Superior temporal gyrus (tissue), 1 donor: ENCODE results near the gene PLPP4.

ENCODE experiments used
- DNase-seq: peaks from one replicate; pipeline ENCODE4 v3.0.0-alpha.2; 2016; ENCODE audit errors: extremely low spot score

PLPP4 gene

GRCh38 chr10:120517196-120517595, 60.2 kb downstream of the PLPP4 start:
- DNase-seq: no peak

GRCh38 chr10:120517881-120518484, 61.0 kb downstream of the PLPP4 start:
- no peak for DNase-seq

GRCh38 chr10:120521880-120522279, 64.9 kb downstream of the PLPP4 start:
- no peak for DNase-seq

- no peak for DNase-seq
Observed at GRCh38 chr10:120527691-120528090, 70.7 kb downstream of the PLPP4 start.

GRCh38 chr10:120530699-120531098, 73.7 kb downstream of the PLPP4 start:
- DNase-seq: no peak

GRCh38 chr10:120538091-120538490, 81.1 kb downstream of the PLPP4 start:
- no peak for DNase-seq

GRCh38 chr10:120539076-120539475, 82.0 kb downstream of the PLPP4 start:
- no peak for DNase-seq

GRCh38 chr10:120540486-120540885, 83.5 kb downstream of the PLPP4 start:
- DNase-seq: no peak

GRCh38 chr10:120541984-120542383, 85.0 kb downstream of the PLPP4 start:
- DNase-seq: no peak

GRCh38 chr10:120542591-120542990, 85.6 kb downstream of the PLPP4 start:
- DNase-seq: no peak

- no peak for DNase-seq
Observed at GRCh38 chr10:120543291-120543690, 86.3 kb downstream of the PLPP4 start.

- no peak for DNase-seq
Observed at GRCh38 chr10:120548210-120548609, 91.2 kb downstream of the PLPP4 start.

- no peak for DNase-seq
Observed at GRCh38 chr10:120552262-120552661, 95.2 kb downstream of the PLPP4 start.

- no peak for DNase-seq
Observed at GRCh38 chr10:120553911-120554310, 96.9 kb downstream of the PLPP4 start.

GRCh38 chr10:120555436-120555835, 98.4 kb downstream of the PLPP4 start:
- DNase-seq: no peak

GRCh38 chr10:120555842-120556532, 99.0 kb downstream of the PLPP4 start:
- DNase-seq: no peak

- DNase-seq: no peak
Observed at GRCh38 chr10:120557311-120557710, 100.3 kb downstream of the PLPP4 start.

- DNase-seq: no peak
Observed at GRCh38 chr10:120559800-120560199, 102.8 kb downstream of the PLPP4 start.

GRCh38 chr10:120562956-120563355, 105.9 kb downstream of the PLPP4 start:
- DNase-seq: no peak

GRCh38 chr10:120570418-120570817, 113.4 kb downstream of the PLPP4 start:
- DNase-seq: no peak

- no peak for DNase-seq
Observed at GRCh38 chr10:120571266-120571665, 114.2 kb downstream of the PLPP4 start.

GRCh38 chr10:120572307-120572706, 115.3 kb downstream of the PLPP4 start:
- no peak for DNase-seq

GRCh38 chr10:120573355-120573754, 116.3 kb downstream of the PLPP4 start:
- no peak for DNase-seq

- no peak for DNase-seq
Observed at GRCh38 chr10:120574981-120575380, 118.0 kb downstream of the PLPP4 start.
